Vagina (tissue), 2 donors: ENCODE results near the gene FNDC3A. TPM values are rescaled to one million over a fixed set of nuclear protein-coding genes. Genes with fewer than 3 reads are reported as not detected.

Source experiments
- DNase-seq, 2 donors: peaks; one replicate each; pipeline ENCODE4 v3.0.0-alpha.2; 2017; ENCODE audit errors: extremely low spot score in 2 of 2
- H3K27ac ChIP-seq: fragments of 200-600 bp; sonication (generic); one replicate; pipeline ENCODE4 v1.5.1; 2019
- H3K27me3 ChIP-seq: fragments of 200-600 bp; sonication (generic); one replicate; pipeline ENCODE4 v1.5.1; 2019
- H3K36me3 ChIP-seq, 2 donors: fragments of 200-600 bp; sonication (generic); one replicate each; pipeline ENCODE4 v1.5.1; 2017 to 2019
- H3K4me1 ChIP-seq: fragments of 200-600 bp; sonication (generic); one replicate; pipeline ENCODE4 v1.5.1; 2019
- H3K4me3 ChIP-seq, 2 donors: fragments of 200-600 bp; sonication (generic); 1 replicate in 1 of 2; 2 replicates in 1 of 2; pipeline ENCODE4 v1.5.1; 2016 to 2019
- H3K9me3 ChIP-seq: fragments of 200-600 bp; sonication (generic); one replicate; pipeline ENCODE4 v1.5.1; 2019
- CTCF ChIP-seq, 3 experiments: fragments of 450-650 bp in 2 of 3; fragments of 200-600 bp in 1 of 3; sonication (generic) in 1 of 3; IDR thresholded peaks; one replicate each; pipeline ENCODE4 v1.5.1; 2017 to 2019; ENCODE audit warnings: antibody characterized with exemption in 3 of 3, mild to moderate bottlenecking in 2 of 3, moderate library complexity in 2 of 3
- POLR2A ChIP-seq, 2 donors: fragments of 450-650 bp; IDR thresholded peaks; one replicate each; pipeline ENCODE4 v1.6.1; 2017; ENCODE audit warnings: antibody characterized with exemption in 2 of 2, mild to moderate bottlenecking in 2 of 2, moderate library complexity in 2 of 2
- POLR2AphosphoS5 ChIP-seq, 2 donors: sonication (generic); formaldehyde crosslinking; IDR thresholded peaks; one replicate each; pipeline ENCODE4 v1.9.0; 2017; ENCODE audit warnings: antibody characterized with exemption in 2 of 2, mild to moderate bottlenecking in 2 of 2, low read depth in 1 of 2; ENCODE audit not compliant: insufficient read depth in 1 of 2
- intact Hi-C: fragments of 100-400 bp; cut with DNase I; formaldehyde crosslinking; loops from one replicate; pipeline ENCODE4 v1.15.1; 2023
- total RNA-seq: library from RNA; depleted of rRNA; stranded (reverse); fragments of >200 nt; gene quantifications from one replicate; pipeline ENCODE4 v1.2.3, GENCODE V29; 2016

FNDC3A gene
- total RNA-seq, 1 donor from 2014 or later = 32.2 TPM

GRCh38 chr13:49071341-49071937, 95.7 kb downstream of the FNDC3A start:
- TF ChIP-seq POLR2AphosphoS5 (IDR thresholded peaks at IDR 0.05; ENCODE audit: insufficient read depth in 1 of 2, low read depth in 1 of 2) (no peak), CTCF (IDR thresholded peaks at IDR 0.05) (no peak), POLR2A (IDR thresholded peaks at IDR 0.05) (no peak)
- H3K36me3 ChIP-seq = no peaks in the 10 kb centered on the region
- intact Hi-C loops = no loop called here
- DNase-seq = no peak
- H3K27ac ChIP-seq = no peak overlapping the region
- no peaks in the 10 kb centered on the region for H3K4me1 ChIP-seq
- no peak overlapping the region for H3K4me3 ChIP-seq
- H3K27me3 ChIP-seq = no peaks in the 10 kb centered on the region
- H3K9me3 ChIP-seq = no peaks in the 10 kb centered on the region

GRCh38 chr13:49082653-49083536, 107.2 kb downstream of the FNDC3A start:
- intact Hi-C loops = no loop called here
- no peaks in the 10 kb centered on the region for H3K9me3 ChIP-seq
- no peak for DNase-seq
- H3K27me3 ChIP-seq = no peaks in the 10 kb centered on the region
- TF ChIP-seq POLR2A (IDR thresholded peaks at IDR 0.05) = no peak
- no peak for TF ChIP-seq POLR2AphosphoS5 (IDR thresholded peaks at IDR 0.05; ENCODE audit: insufficient read depth in 1 of 2, low read depth in 1 of 2)
- TF ChIP-seq CTCF (IDR thresholded peaks at IDR 0.05) = no peak
- no peaks in the 10 kb centered on the region for H3K36me3 ChIP-seq
- no peak overlapping the region for H3K4me3 ChIP-seq
- H3K27ac ChIP-seq = no peak overlapping the region
- no peaks in the 10 kb centered on the region for H3K4me1 ChIP-seq

GRCh38 chr13:49084961-49085360, 109.2 kb downstream of the FNDC3A start:
- DNase-seq = no peak
- TF ChIP-seq CTCF (IDR thresholded peaks at IDR 0.05) = no peak
- TF ChIP-seq POLR2A (IDR thresholded peaks at IDR 0.05) = no peak
- TF ChIP-seq POLR2AphosphoS5 (IDR thresholded peaks at IDR 0.05; ENCODE audit: insufficient read depth in 1 of 2, low read depth in 1 of 2) = no peak
- no peaks in the 10 kb centered on the region for H3K36me3 ChIP-seq
- no peaks in the 10 kb centered on the region for H3K4me1 ChIP-seq
- no peak overlapping the region for H3K4me3 ChIP-seq
- intact Hi-C loops = no loop called here
- no peaks in the 10 kb centered on the region for H3K9me3 ChIP-seq
- no peaks in the 10 kb centered on the region for H3K27me3 ChIP-seq
- no peak overlapping the region for H3K27ac ChIP-seq

- no peak for DNase-seq
- Histone ChIP-seq H3K4me1 (no peaks in the 10 kb centered on the region), H3K36me3 (no peaks in the 10 kb centered on the region), H3K4me3 (no peak overlapping the region), H3K27ac (no peak overlapping the region), H3K27me3 (no peaks in the 10 kb centered on the region), H3K9me3 (no peaks in the 10 kb centered on the region)
- TF ChIP-seq POLR2AphosphoS5 (IDR thresholded peaks at IDR 0.05; ENCODE audit: insufficient read depth in 1 of 2, low read depth in 1 of 2) = peak in 1 of 2 donors; percentile 81
- TF ChIP-seq POLR2A (IDR thresholded peaks at IDR 0.05) = no peak
- intact Hi-C loops = no loop called here
Measured at GRCh38 chr13:49086722-49087121, 111.0 kb downstream of the FNDC3A start.

- DNase-seq = no peak
- intact Hi-C loops = no loop called here
- peaks cover 24% of the 10 kb centered on the region for H3K4me1 ChIP-seq
Measured at GRCh38 chr13:49093376-49093775, 117.7 kb downstream of the FNDC3A start.

More at GRCh38 chr13:49093376-49093775, 117.7 kb downstream of the FNDC3A start:
- no peak overlapping the region for H3K27ac ChIP-seq
- no peak overlapping the region for H3K4me3 ChIP-seq
- no peak for TF ChIP-seq CTCF (IDR thresholded peaks at IDR 0.05)
- TF ChIP-seq POLR2A (IDR thresholded peaks at IDR 0.05) = no peak
- no peak for TF ChIP-seq POLR2AphosphoS5 (IDR thresholded peaks at IDR 0.05; ENCODE audit: insufficient read depth in 1 of 2, low read depth in 1 of 2)
- H3K27me3 ChIP-seq = no peaks in the 10 kb centered on the region
- H3K9me3 ChIP-seq = no peaks in the 10 kb centered on the region
- H3K36me3 ChIP-seq = no peaks in the 10 kb centered on the region
